Epidermal melanocyte (primary cell): ENCODE data around the gene NHSL2.

Experiments
- DNase-seq: peaks from one replicate; pipeline ENCODE4 v3.0.0; 2011; ENCODE audit warnings: low spot score; ENCODE audit not compliant: insufficient read length

The NHSL2 gene

GRCh38 chrX:72062916-72063315, 152.3 kb downstream of the NHSL2 start:
- DNase-seq, result no peak

- no peak for DNase-seq
These were observed 158.9 kb downstream of the NHSL2 start for GRCh38 chrX:72069350-72070160.

GRCh38 chrX:72071213-72071612, 160.6 kb downstream of the NHSL2 start:
- no peak for DNase-seq

- no peak for DNase-seq
These were observed 163.0 kb downstream of the NHSL2 start for GRCh38 chrX:72073633-72074032.

- no peak for DNase-seq
These were observed 167.8 kb downstream of the NHSL2 start for GRCh38 chrX:72078411-72078810.

GRCh38 chrX:72079607-72080006, 169.0 kb downstream of the NHSL2 start:
- no peak for DNase-seq

- DNase-seq, result no peak
These were observed 169.5 kb downstream of the NHSL2 start for GRCh38 chrX:72080150-72080549.

GRCh38 chrX:72080800-72081199, 170.2 kb downstream of the NHSL2 start:
- DNase-seq, result no peak

- DNase-seq, result no peak
These were observed 171.1 kb downstream of the NHSL2 start for GRCh38 chrX:72081605-72082320.

- no peak for DNase-seq
These were observed 172.6 kb downstream of the NHSL2 start for GRCh38 chrX:72083291-72083690.

- DNase-seq, result no peak
These were observed 173.5 kb downstream of the NHSL2 start for GRCh38 chrX:72084114-72084513.

GRCh38 chrX:72086995-72087394, 176.3 kb downstream of the NHSL2 start:
- no peak for DNase-seq

GRCh38 chrX:72088761-72089160, 178.1 kb downstream of the NHSL2 start:
- no peak for DNase-seq

- no peak for DNase-seq
These were observed 178.6 kb downstream of the NHSL2 start for GRCh38 chrX:72089254-72089653.

GRCh38 chrX:72094894-72095293, 184.2 kb downstream of the NHSL2 start:
- no peak for DNase-seq

GRCh38 chrX:72095370-72095769, 184.7 kb downstream of the NHSL2 start:
- no peak for DNase-seq

GRCh38 chrX:72097098-72097497, 186.5 kb downstream of the NHSL2 start:
- no peak for DNase-seq

GRCh38 chrX:72100051-72100755, 189.6 kb downstream of the NHSL2 start:
- no peak for DNase-seq

- DNase-seq, result no peak
These were observed 190.2 kb downstream of the NHSL2 start for GRCh38 chrX:72100824-72101351.

GRCh38 chrX:72101597-72102037, 191.0 kb downstream of the NHSL2 start:
- no peak for DNase-seq

- no peak for DNase-seq
These were observed 191.5 kb downstream of the NHSL2 start for GRCh38 chrX:72102126-72102525.

GRCh38 chrX:72102760-72103159, 192.1 kb downstream of the NHSL2 start:
- DNase-seq, result no peak
